Measurements from ENCODE around the gene SLFN12. TPM values are rescaled to one million over a fixed set of nuclear protein-coding genes. Genes with fewer than 3 reads are reported as not detected.

The SLFN12 gene
- total RNA-seq, 1 donor from 2014 or later, result 7.2 TPM

DNA sequence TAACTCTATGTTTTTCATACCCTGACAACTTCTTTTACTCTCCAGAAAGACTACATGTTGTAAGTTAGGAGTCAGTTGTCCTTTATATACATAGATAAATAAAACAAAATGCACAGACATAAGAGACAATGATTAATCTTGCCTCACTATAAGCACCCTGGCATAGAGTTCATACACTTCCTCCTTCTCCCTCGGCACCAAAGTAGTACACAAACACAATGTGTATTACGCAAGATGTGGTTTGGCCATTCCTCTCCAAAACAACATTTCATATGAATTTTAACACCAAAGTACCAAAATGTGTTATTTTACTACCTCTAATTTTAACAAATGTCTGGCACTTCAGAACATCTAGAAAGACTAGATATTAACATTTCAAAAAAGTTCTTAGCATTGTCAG, 41.6 kb downstream of the SLFN12 start:
- Histone ChIP-seq H3K4me3 (no peak overlapping the region), H3K36me3 (no peaks in the 10 kb centered on the region), H3K9ac (no peak overlapping the region), H3K9me3 (ENCODE audit: low read depth) (no peaks in the 10 kb centered on the region), H2AFZ (replicated peaks) (no peak overlapping the region), H4K20me1 (ENCODE audit: low read depth) (no peaks in the 10 kb centered on the region), H3K27me3 (no peaks in the 10 kb centered on the region), H3K4me1 (no peaks in the 10 kb centered on the region), H3K27ac (no peak overlapping the region), H3K79me2 (ENCODE audit: low read depth) (no peaks in the 10 kb centered on the region), H3K4me2 (no peak overlapping the region), H3F3A (ENCODE audit: low read depth) (no peaks in the 10 kb centered on the region)
- Mint-ChIP-seq H3K4me1 (no peaks in the 10 kb centered on the region), H3K9me3 (peaks cover 13% of the 10 kb centered on the region), H3K27me3 (ENCODE audit: insufficient read depth, low read depth) (peaks cover 4% of the 10 kb centered on the region), H3K4me3 (no peak overlapping the region), H3K27ac (no peak overlapping the region), H3K36me3 (peaks cover 2% of the 10 kb centered on the region)
- no peak for TF ChIP-seq EZH2phosphoT487 (IDR thresholded peaks at IDR 0.05)
- no peak for TF ChIP-seq CTCF (IDR thresholded peaks at IDR 0.05)
- TF ChIP-seq EZH2 (IDR thresholded peaks at IDR 0.05), result no peak
- DNase-seq (ENCODE audit: low spot score), result no peak

DNA sequence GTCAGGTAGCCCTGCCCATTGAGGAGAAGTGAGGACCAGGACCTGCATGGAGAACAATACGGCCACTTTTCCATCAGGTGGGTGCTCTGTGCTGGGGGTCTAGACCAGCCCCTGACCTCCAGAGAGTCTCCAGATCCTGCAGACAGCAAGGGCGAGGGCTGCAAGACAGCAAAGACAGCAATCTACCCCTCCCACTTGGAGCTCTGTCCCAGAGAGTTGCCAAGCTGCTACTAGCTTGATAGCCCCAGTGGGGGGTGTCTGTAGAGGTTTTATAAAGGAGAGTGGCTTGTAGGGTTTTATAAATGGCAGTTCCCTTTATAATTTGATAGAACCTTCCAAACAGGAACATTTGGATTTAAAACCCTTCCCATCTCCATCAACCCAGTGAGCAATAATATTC, 42.1 kb downstream of the SLFN12 start:
- H3K9me3 Mint-ChIP-seq, result peaks cover 13% of the 10 kb centered on the region
- no peaks in the 10 kb centered on the region for H3K4me1 Mint-ChIP-seq
- H4K20me1 ChIP-seq (ENCODE audit: low read depth), result no peaks in the 10 kb centered on the region
- H3K9ac ChIP-seq, result no peak overlapping the region
- H3K27me3 Mint-ChIP-seq (ENCODE audit: insufficient read depth, low read depth), result peaks cover 4% of the 10 kb centered on the region
- no peaks in the 10 kb centered on the region for H3K79me2 ChIP-seq (ENCODE audit: low read depth)
- TF ChIP-seq EZH2 (IDR thresholded peaks at IDR 0.05) (no peak), EZH2phosphoT487 (IDR thresholded peaks at IDR 0.05) (no peak), CTCF (IDR thresholded peaks at IDR 0.05) (no peak)
- H3K9me3 ChIP-seq (ENCODE audit: low read depth), result no peaks in the 10 kb centered on the region
- H3K27ac Mint-ChIP-seq, result no peak overlapping the region
- H3K4me2 ChIP-seq, result no peak overlapping the region
- no peaks in the 10 kb centered on the region for H3F3A ChIP-seq (ENCODE audit: low read depth)
- no peak overlapping the region for H3K4me3 Mint-ChIP-seq
- H2AFZ ChIP-seq (replicated peaks), result no peak overlapping the region
- DNase-seq (ENCODE audit: low spot score), result no peak
- H3K4me3 ChIP-seq, result no peak overlapping the region
- no peaks in the 10 kb centered on the region for H3K36me3 ChIP-seq
- peaks cover 2% of the 10 kb centered on the region for H3K36me3 Mint-ChIP-seq
- H3K27me3 ChIP-seq, result no peaks in the 10 kb centered on the region
- H3K4me1 ChIP-seq, result no peaks in the 10 kb centered on the region
- H3K27ac ChIP-seq, result no peak overlapping the region

DNA sequence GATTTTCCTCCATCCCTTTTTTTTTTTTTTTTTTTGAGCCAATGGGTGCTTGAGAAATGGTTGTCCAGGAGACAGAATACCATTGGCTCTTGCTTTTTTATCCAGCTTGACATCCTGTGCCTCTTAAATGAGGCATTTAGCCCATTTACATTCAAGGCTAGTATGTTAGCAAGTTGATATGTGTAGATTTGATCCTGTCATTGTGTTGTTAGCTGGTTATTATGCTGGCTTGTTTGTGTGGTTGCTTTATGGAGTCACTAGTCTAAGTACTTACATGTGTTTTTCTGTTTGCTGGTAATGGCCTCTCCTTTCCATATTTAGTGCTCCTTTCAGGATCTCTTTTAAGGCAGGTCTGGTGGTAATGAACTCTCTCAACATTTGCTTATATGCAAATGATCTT, 44.8 kb downstream of the SLFN12 start:
- H3K36me3 ChIP-seq, result no peaks in the 10 kb centered on the region
- no peaks in the 10 kb centered on the region for H3K27me3 ChIP-seq
- Mint-ChIP-seq H3K27ac (no peak overlapping the region), H3K9me3 (peaks cover 11% of the 10 kb centered on the region), H3K4me3 (no peak overlapping the region), H3K27me3 (ENCODE audit: insufficient read depth, low read depth) (peaks cover 4% of the 10 kb centered on the region), H3K4me1 (no peaks in the 10 kb centered on the region), H3K36me3 (no peaks in the 10 kb centered on the region)
- H3K4me1 ChIP-seq, result no peaks in the 10 kb centered on the region
- H3K9me3 ChIP-seq (ENCODE audit: low read depth), result no peaks in the 10 kb centered on the region
- H3K27ac ChIP-seq, result no peak overlapping the region
- H3K79me2 ChIP-seq (ENCODE audit: low read depth), result no peaks in the 10 kb centered on the region
- no peak for TF ChIP-seq EZH2phosphoT487 (IDR thresholded peaks at IDR 0.05)
- TF ChIP-seq CTCF (IDR thresholded peaks at IDR 0.05), result no peak
- no peak for TF ChIP-seq EZH2 (IDR thresholded peaks at IDR 0.05)
- H3K4me2 ChIP-seq, result no peak overlapping the region
- no peaks in the 10 kb centered on the region for H3F3A ChIP-seq (ENCODE audit: low read depth)
- no peak for DNase-seq (ENCODE audit: low spot score)
- no peaks in the 10 kb centered on the region for H4K20me1 ChIP-seq (ENCODE audit: low read depth)
- H2AFZ ChIP-seq (replicated peaks), result no peak overlapping the region
- no peak overlapping the region for H3K9ac ChIP-seq
- H3K4me3 ChIP-seq, result no peak overlapping the region
